ENCODE results near the gene ZBTB22. TPM values are rescaled to one million over a fixed set of nuclear protein-coding genes. Genes with fewer than 3 reads are reported as not detected.
A peak's percentile ranks its signal among the peaks of the same experiment; 100 is the strongest.

Gene ZBTB22
- total RNA-seq, 1 donor from 2014 or later, result 5.7 TPM

DNA sequence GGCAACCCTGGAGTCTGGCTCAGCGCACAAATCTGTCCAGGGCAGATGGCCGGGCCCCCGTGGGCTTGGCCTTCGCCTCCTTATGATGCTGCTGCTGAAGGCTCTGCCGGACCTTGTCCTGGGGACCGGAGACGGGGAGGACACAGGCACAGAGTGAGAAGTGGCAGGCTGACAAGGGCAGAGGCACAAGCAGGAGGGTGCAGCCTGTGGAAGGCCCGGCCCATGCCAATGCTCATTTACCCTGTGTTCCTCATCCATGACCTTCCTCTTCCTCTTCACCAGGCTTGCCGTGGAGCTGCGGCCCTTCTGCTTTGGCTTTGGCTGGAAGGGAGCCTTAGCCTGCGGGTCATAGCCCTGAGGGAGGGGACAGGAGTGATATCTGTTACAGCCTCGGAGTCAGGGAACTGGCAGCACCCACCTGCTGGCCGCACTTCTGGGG, 38.3 kb downstream of the ZBTB22 start:
- Mint-ChIP-seq H3K27me3 (ENCODE audit: insufficient read depth, low read depth) (peaks cover 5% of the 10 kb centered on the region), H3K36me3 (peaks cover 10% of the 10 kb centered on the region), H3K27ac (no peak overlapping the region), H3K4me1 (peaks cover 28% of the 10 kb centered on the region), H3K4me3 (no peak overlapping the region), H3K9me3 (no peaks in the 10 kb centered on the region)
- Histone ChIP-seq H2AFZ (replicated peaks) (no peak overlapping the region), H3F3A (ENCODE audit: low read depth) (peaks cover 45% of the 10 kb centered on the region), H3K36me3 (no peaks in the 10 kb centered on the region), H3K4me2 (no peak overlapping the region), H3K4me3 (no peak overlapping the region), H3K27me3 (no peaks in the 10 kb centered on the region), H4K20me1 (ENCODE audit: low read depth) (peaks cover 46% of the 10 kb centered on the region), H3K27ac (no peak overlapping the region), H3K9ac (no peak overlapping the region), H3K79me2 (ENCODE audit: low read depth) (peaks cover 18% of the 10 kb centered on the region), H3K9me3 (ENCODE audit: low read depth) (no peaks in the 10 kb centered on the region), H3K4me1 (peaks cover 24% of the 10 kb centered on the region)
- no peak for DNase-seq (ENCODE audit: low spot score)
- TF ChIP-seq EZH2 (IDR thresholded peaks at IDR 0.05) (no peak), EZH2phosphoT487 (IDR thresholded peaks at IDR 0.05) (no peak)
- TF ChIP-seq, protein P1, sequence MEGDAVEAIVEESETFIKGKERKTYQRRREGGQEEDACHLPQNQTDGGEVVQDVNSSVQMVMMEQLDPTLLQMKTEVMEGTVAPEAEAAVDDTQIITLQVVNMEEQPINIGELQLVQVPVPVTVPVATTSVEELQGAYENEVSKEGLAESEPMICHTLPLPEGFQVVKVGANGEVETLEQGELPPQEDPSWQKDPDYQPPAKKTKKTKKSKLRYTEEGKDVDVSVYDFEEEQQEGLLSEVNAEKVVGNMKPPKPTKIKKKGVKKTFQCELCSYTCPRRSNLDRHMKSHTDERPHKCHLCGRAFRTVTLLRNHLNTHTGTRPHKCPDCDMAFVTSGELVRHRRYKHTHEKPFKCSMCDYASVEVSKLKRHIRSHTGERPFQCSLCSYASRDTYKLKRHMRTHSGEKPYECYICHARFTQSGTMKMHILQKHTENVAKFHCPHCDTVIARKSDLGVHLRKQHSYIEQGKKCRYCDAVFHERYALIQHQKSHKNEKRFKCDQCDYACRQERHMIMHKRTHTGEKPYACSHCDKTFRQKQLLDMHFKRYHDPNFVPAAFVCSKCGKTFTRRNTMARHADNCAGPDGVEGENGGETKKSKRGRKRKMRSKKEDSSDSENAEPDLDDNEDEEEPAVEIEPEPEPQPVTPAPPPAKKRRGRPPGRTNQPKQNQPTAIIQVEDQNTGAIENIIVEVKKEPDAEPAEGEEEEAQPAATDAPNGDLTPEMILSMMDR (IDR thresholded peaks at IDR 0.05), result no peak

DNA sequence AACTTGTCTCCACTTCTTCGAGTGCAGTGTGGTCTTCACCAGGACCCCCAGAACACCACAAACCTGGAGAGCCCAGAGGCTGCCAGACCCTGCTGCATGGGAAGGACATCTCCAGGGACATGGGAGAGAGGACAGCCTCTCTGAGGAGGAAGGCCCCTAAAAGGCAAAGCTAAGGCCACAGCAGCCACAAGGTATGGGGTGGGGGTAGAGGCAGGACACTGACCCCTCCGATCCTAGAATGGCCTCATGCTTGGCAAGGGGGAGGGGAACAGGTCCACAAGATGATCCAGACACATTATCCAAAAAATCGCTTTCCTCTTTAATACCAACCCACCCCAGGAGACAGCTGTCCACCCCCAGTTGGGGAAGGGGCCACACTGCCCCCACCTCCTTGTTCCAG, 38.7 kb downstream of the ZBTB22 start:
- Histone ChIP-seq H3K4me3 (no peak overlapping the region), H3K9ac (no peak overlapping the region), H4K20me1 (ENCODE audit: low read depth) (peaks cover 51% of the 10 kb centered on the region), H2AFZ (replicated peaks) (no peak overlapping the region), H3K4me2 (no peak overlapping the region), H3K27me3 (no peaks in the 10 kb centered on the region), H3K27ac (no peak overlapping the region), H3F3A (ENCODE audit: low read depth) (peaks cover 49% of the 10 kb centered on the region), H3K79me2 (ENCODE audit: low read depth) (peaks cover 23% of the 10 kb centered on the region), H3K36me3 (no peaks in the 10 kb centered on the region), H3K4me1 (peaks cover 28% of the 10 kb centered on the region), H3K9me3 (ENCODE audit: low read depth) (no peaks in the 10 kb centered on the region)
- TF ChIP-seq EZH2phosphoT487 (IDR thresholded peaks at IDR 0.05) (no peak), EZH2 (IDR thresholded peaks at IDR 0.05) (no peak)
- TF ChIP-seq, protein P1 (IDR thresholded peaks at IDR 0.05), result no peak
- peak overlapping the region; percentile 46 for H3K4me3 Mint-ChIP-seq
- H3K27ac Mint-ChIP-seq, result no peak overlapping the region
- DNase-seq (ENCODE audit: low spot score), result no peak
- H3K4me1 Mint-ChIP-seq, result peaks cover 30% of the 10 kb centered on the region
- H3K9me3 Mint-ChIP-seq, result no peaks in the 10 kb centered on the region
- peaks cover 12% of the 10 kb centered on the region for H3K36me3 Mint-ChIP-seq
- H3K27me3 Mint-ChIP-seq (ENCODE audit: insufficient read depth, low read depth), result peaks cover 5% of the 10 kb centered on the region

DNA sequence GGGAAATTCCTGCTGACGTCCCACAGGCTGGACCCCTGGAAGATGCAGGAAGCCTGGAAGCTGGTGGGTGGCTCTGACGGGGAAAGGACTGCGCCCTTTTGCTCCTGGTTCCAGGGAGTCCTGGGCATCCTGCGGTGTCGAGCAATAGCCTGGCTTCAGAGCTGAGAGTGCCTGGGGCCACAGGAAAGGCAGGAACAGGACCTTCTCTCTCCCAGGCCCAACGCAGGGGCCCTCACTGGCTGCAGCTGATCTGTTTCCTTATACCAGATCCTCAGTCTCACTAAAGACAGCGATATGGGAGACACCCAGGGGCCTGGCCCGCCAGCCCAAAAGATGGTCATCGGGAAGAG, 39.2 kb downstream of the ZBTB22 start:
- Histone ChIP-seq H3K27me3 (no peaks in the 10 kb centered on the region), H3K36me3 (peaks cover 3% of the 10 kb centered on the region), H3K79me2 (ENCODE audit: low read depth) (peaks cover 27% of the 10 kb centered on the region), H3K27ac (no peak overlapping the region), H3K9me3 (ENCODE audit: low read depth) (no peaks in the 10 kb centered on the region), H4K20me1 (ENCODE audit: low read depth) (peaks cover 55% of the 10 kb centered on the region), H2AFZ (replicated peaks) (no peak overlapping the region), H3K4me1 (peaks cover 33% of the 10 kb centered on the region), H3K4me2 (no peak overlapping the region), H3K4me3 (no peak overlapping the region), H3K9ac (no peak overlapping the region), H3F3A (ENCODE audit: low read depth) (peaks cover 54% of the 10 kb centered on the region)
- H3K4me3 Mint-ChIP-seq, result no peak overlapping the region
- H3K27ac Mint-ChIP-seq, result no peak overlapping the region
- H3K4me1 Mint-ChIP-seq, result peaks cover 34% of the 10 kb centered on the region
- DNase-seq (ENCODE audit: low spot score), result no peak
- peaks cover 14% of the 10 kb centered on the region for H3K36me3 Mint-ChIP-seq
- TF ChIP-seq EZH2 (IDR thresholded peaks at IDR 0.05) (no peak), EZH2phosphoT487 (IDR thresholded peaks at IDR 0.05) (no peak)
- TF ChIP-seq, protein P1 (IDR thresholded peaks at IDR 0.05), result no peak
- no peaks in the 10 kb centered on the region for H3K9me3 Mint-ChIP-seq
- peaks cover 5% of the 10 kb centered on the region for H3K27me3 Mint-ChIP-seq (ENCODE audit: insufficient read depth, low read depth)

Data from neural progenitor cell (in vitro differentiated cells).